ENCODE measurements around the gene IPO4. TPM values are rescaled to one million over a fixed set of nuclear protein-coding genes. Genes with fewer than 3 reads are reported as not detected.

IPO4 gene
- total RNA-seq, result 10 to 100 TPM; 12.1 to 15.7 TPM

- DNase-seq (ENCODE audit: low spot score), result peak; percentile 98
- no peak for TF ChIP-seq CTCF (IDR thresholded peaks at IDR 0.05)
- Histone ChIP-seq H3K9me3 (no peaks in the 10 kb centered on the region), H3K4me1 (peaks cover 0 to 19% of the 10 kb centered on the region in 2 donors), H3K27me3 (no peaks in the 10 kb centered on the region), H3K4me3 (peak within 1 kb of the TSS; percentile 66 to 78), H3K27ac (peak within 1 kb of the TSS; percentile 61 to 64), H3K36me3 (peaks cover 29% of the 10 kb centered on the region)
Observed at GRCh38 chr14:24188251-24189058, at the start of gene IPO4. Gene IPO4, minus strand, starts transcription at chr14:24188816. Its CDS starts 29 bp downstream, at chr14:24188787.

DNA sequence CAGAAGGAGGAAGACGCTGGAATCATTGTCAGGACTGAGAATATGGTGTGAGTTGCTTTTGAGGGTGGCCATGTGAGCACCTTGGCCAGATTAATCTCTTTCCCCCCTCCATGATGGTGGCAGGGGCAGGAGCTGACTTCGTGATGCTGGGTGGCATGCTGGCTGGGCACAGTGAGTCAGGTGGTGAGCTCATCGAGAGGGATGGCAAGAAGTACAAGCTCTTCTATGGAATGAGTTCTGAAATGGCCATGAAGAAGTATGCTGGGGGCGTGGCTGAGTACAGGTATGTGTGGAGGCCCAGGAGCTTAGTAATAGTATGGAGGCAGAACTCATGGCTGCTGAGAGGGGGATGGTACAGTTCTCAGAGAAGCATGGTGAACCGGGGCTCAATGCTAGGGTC lies 49.5 kb upstream of the IPO4 start:
- DNase-seq (ENCODE audit: low spot score), result no peak
- H3K27ac ChIP-seq, result no peak overlapping the region
- no peak overlapping the region for H3K4me3 ChIP-seq
- no peaks in the 10 kb centered on the region for H3K27me3 ChIP-seq
- peaks cover 0 to 47% of the 10 kb centered on the region in 2 donors for H3K4me1 ChIP-seq
- TF ChIP-seq CTCF (IDR thresholded peaks at IDR 0.05), result no peak
- H3K36me3 ChIP-seq, result peaks cover 58% of the 10 kb centered on the region
- H3K9me3 ChIP-seq, result no peaks in the 10 kb centered on the region

DNA sequence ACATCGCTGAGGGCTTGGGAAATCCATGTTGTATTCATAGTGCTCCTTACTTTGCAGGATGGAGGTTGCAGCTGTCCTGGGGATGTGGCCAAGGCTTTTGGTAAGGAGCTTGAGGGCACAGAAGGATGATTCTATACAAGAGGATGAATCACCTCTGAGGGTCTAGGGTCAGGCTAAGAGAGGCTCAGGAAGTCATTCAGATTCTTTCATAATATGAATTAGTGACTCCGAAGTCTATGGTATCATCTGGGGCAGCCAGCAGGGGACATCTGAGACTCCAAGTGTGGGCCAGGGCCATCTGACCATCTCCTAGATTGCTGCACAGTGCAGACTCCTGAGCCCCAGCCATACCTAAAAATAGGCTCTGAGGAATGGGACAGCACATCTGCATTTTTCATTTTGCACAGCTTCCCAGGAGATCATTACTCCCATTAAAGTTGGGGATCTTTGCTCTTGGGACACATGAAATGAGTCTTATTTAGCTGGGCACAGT lies 48.9 kb upstream of the IPO4 start:
- Histone ChIP-seq H3K27ac (no peak overlapping the region), H3K27me3 (no peaks in the 10 kb centered on the region), H3K4me3 (no peak overlapping the region), H3K9me3 (no peaks in the 10 kb centered on the region), H3K4me1 (peaks cover 0 to 50% of the 10 kb centered on the region in 2 donors), H3K36me3 (peaks cover 58% of the 10 kb centered on the region)
- DNase-seq (ENCODE audit: low spot score), result no peak
- no peak for TF ChIP-seq CTCF (IDR thresholded peaks at IDR 0.05)

DNA sequence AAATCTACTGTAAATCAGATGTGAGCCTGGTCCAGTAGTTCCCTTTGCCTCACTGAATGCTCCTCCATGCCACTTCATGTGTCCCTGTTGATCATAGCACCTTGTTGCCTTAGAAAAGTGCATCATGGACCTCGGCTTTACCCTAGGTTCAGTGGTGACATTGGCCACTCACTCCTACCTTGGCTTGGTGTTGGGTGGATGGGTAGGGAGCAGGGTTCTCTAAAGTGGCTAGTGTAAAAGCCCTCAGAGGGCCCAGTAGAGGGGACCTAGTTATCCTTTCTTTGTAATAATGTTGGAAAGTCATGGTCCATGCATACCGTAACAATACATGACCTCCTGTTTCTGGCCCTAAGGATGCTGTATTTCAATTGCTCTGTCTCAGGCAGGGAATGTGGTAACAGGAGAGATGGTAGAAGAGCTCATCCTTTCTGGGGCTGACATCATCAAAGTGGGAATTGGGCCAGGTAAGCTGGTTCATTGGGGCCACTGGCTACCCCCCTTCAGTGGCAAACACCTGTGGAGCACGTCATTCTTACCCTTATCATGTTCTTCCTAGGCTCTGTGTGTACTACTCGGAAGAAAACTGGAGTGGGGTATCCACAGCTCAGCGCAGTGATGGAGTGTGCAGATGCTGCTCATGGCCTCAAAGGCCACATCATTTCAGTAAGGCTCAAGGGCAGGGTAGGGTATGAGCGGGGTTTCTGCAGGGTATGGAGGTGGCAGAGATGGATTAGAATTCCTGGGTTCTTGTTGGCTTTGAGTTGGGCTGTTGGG lies 48.3 kb upstream of the IPO4 start:
- Histone ChIP-seq H3K27ac (no peak overlapping the region), H3K27me3 (no peaks in the 10 kb centered on the region)

More for the DNA sequence above, 48.3 kb upstream of the IPO4 start:
- Histone ChIP-seq H3K36me3 (peaks cover 58% of the 10 kb centered on the region), H3K9me3 (no peaks in the 10 kb centered on the region), H3K4me1 (peaks cover 0 to 48% of the 10 kb centered on the region in 2 donors), H3K4me3 (no peak overlapping the region)
- TF ChIP-seq CTCF (IDR thresholded peaks at IDR 0.05), result no peak
- DNase-seq (ENCODE audit: low spot score), result no peak

Measured in right atrium auricular region (tissue), 2 donors.